Measurements from ENCODE around the gene MYOG.

Gene MYOG

GRCh38 chr1:203046984-203047630 lies 38.7 kb downstream of the MYOG start:
- no peak for DNase-seq (ENCODE audit: low spot score)

GRCh38 chr1:203045821-203046594 lies 39.8 kb downstream of the MYOG start:
- DNase-seq (ENCODE audit: low spot score) = no peak

GRCh38 chr1:203045336-203045735 lies 40.5 kb downstream of the MYOG start:
- no peak for DNase-seq (ENCODE audit: low spot score)

GRCh38 chr1:203044546-203045250 lies 41.1 kb downstream of the MYOG start:
- DNase-seq (ENCODE audit: low spot score) = no peak

GRCh38 chr1:203043830-203044545 lies 41.8 kb downstream of the MYOG start:
- DNase-seq (ENCODE audit: low spot score) = no peak

GRCh38 chr1:203041351-203041932 lies 44.4 kb downstream of the MYOG start:
- DNase-seq (ENCODE audit: low spot score) = no peak

- no peak for DNase-seq (ENCODE audit: low spot score)
These were observed 45.1 kb downstream of the MYOG start for GRCh38 chr1:203040513-203041275.

- no peak for DNase-seq (ENCODE audit: low spot score)
These were observed 46.0 kb downstream of the MYOG start for GRCh38 chr1:203039609-203040512.

- DNase-seq (ENCODE audit: low spot score) = peak; percentile 78
These were observed 46.8 kb downstream of the MYOG start for GRCh38 chr1:203038891-203039608.

GRCh38 chr1:203038217-203038741 lies 47.5 kb downstream of the MYOG start:
- no peak for DNase-seq (ENCODE audit: low spot score)

GRCh38 chr1:203037509-203038190 lies 48.2 kb downstream of the MYOG start:
- peak; percentile 78 for DNase-seq (ENCODE audit: low spot score)

GRCh38 chr1:203036537-203036936 lies 49.3 kb downstream of the MYOG start:
- no peak for DNase-seq (ENCODE audit: low spot score)

- no peak for DNase-seq (ENCODE audit: low spot score)
These were observed 49.7 kb downstream of the MYOG start for GRCh38 chr1:203036135-203036534.

GRCh38 chr1:203035111-203036000 lies 50.5 kb downstream of the MYOG start:
- DNase-seq (ENCODE audit: low spot score) = no peak

GRCh38 chr1:203034422-203035110 lies 51.2 kb downstream of the MYOG start:
- no peak for DNase-seq (ENCODE audit: low spot score)

GRCh38 chr1:203033917-203034316 lies 51.9 kb downstream of the MYOG start:
- DNase-seq (ENCODE audit: low spot score) = no peak

- DNase-seq (ENCODE audit: low spot score) = no peak
These were observed 52.5 kb downstream of the MYOG start for GRCh38 chr1:203033287-203033686.
